Stimulated activated CD8-positive, alpha-beta memory T cell treated with anti-CD3 and anti-CD28 coated beads, Interleukin-12 subunit alpha, Interleukin-12 subunit beta, amount 100 ng/mL, for 24 hours (primary cell): Measurements from ENCODE around the gene SLC2A10.

Experiments used
- DNase-seq: peaks from one replicate; pipeline ENCODE4 v3.0.0-alpha.2; 2020; ENCODE audit errors: extremely low read depth

SLC2A10 gene

DNA sequence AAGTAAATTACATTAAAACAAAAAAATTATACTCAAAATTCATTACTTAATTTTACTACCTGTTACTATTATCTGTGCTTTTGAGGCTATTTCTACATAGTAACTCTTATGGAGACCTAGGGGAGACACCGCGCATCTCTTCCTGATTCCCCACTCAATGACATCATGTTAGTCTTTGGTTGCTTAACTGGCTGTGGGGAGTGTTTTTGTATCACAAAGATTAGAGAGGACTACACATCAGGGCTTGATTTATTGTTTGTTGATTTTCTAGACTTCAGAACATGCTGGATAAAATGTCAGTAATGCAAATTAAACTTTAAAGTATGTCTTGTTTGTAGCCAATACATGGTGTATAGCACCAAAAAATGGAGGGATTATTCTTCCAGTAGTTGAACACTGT lies 26.0 kb downstream of the SLC2A10 start:
- no peak for DNase-seq

DNA sequence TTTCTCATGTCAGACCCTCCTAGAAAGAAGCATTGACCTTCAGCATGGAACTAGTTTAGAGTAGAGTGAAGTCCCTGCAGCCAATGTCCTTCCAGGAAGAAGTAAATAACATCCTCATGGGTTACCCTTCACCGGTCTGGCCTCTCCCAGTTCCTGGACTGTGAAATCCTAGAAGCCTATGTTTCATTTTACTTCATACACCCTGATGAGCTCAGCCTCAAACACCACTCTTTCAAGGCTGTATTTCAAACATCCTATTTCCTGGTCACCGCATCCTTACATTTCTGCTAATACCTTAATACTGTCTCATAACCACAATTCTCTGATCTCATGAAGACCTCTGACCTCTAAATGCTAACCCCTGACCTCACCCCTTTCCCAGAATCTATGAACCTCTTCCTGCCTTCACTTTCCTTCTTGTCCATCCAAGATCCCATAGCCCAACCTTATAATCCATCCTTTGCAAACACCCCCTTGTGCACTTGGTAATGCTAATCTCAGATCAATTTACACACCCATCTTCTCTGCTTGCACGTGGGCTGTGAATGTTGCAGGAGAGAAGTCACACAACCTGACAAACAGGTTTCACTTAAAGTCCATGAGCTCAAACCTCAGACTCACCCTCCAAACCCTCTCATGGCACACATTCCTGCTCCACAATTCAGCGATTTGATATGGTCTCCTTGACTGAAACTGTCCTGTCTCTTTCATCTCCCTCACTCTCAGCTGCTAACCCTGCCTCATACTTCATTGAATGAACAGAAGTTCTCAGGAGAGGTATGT lies 30.2 kb downstream of the SLC2A10 start:
- DNase-seq: no peak

- DNase-seq: no peak
Measured at GRCh38 chr20:46740214-46740609, 30.8 kb downstream of the SLC2A10 start.

DNA sequence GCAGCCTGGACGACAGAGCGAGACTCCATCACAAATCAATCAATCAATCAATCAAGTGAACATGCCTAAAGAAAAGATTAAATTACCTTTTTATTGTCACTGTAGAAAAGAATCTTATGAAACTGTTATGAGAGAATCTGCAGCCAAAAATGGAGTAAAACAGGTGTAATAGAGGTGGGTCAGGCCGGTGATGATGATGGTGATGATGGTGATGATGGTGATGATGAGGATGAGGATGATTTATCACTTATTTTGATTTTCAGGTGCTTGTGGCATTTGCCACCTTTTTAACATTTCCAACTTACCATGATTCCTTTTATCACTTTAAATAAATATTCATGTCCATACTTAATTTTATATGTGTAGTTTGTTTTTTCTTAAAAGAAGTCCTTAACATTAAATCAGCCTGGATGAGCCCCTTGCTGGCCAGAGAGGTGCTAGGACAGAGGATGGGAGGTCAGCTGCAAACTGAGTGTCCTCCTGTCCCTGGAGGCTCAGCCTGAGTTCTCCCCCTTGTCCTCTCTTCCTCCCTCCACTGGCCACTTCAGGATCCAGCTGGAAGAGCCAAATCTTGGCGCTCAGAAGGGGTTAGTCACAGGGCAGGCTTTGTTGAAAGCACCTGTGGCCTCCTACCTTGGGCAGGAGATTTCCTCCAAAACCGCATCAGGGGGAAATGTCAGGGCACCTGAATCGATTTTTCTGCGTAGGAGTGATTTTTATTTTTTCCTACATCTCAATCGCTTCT lies 32.6 kb downstream of the SLC2A10 start:
- DNase-seq: no peak

DNA sequence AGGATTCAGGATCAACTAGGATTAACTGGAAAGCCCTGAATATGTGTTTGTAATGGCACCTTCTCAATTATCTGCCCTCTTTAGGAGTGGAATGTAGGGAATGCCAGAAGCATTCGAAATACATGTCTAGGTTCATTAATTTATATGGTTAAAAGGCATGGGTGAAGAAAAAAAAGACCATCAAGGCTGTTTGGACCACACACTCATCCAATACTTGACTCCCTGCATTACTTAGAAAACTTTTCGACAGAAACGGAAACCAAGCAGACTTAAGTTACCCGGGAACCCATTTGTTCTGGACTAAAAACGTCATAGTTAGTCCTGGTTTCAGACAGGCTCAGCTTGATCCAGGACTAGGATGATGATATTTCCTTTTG lies 33.2 kb downstream of the SLC2A10 start:
- no peak for DNase-seq

GRCh38 chr20:46743088-46743487 lies 33.6 kb downstream of the SLC2A10 start:
- no peak for DNase-seq

DNA sequence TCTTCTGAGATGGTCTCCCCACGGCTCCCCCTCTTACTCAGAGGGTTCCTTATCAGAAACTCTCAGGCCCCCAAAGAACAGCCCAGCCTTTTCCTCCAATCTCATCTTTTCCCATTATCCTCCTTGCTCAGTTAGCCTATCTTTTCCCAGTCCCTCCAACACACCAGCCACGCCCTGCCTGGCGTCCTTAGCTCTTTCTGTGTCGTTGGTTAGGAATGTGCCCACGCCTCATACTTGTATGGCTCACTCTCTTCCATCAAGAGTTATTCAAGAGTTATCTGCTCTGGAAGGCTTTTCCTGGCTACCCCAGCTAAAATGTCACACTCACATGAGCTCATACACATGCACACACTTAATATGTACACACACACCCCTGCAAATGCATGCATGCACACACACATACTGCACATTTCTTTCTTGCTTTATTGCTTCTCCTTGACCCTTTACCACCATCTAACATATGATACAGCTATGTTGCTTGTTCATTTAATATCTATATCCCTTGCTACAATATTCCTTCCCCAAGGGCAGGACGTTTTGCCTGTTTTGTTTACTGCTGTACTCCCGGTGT lies 37.6 kb downstream of the SLC2A10 start:
- DNase-seq: no peak

GRCh38 chr20:46749147-46749546 lies 39.7 kb downstream of the SLC2A10 start:
- DNase-seq: no peak

GRCh38 chr20:46751856-46752255 lies 42.4 kb downstream of the SLC2A10 start:
- DNase-seq: no peak

DNA sequence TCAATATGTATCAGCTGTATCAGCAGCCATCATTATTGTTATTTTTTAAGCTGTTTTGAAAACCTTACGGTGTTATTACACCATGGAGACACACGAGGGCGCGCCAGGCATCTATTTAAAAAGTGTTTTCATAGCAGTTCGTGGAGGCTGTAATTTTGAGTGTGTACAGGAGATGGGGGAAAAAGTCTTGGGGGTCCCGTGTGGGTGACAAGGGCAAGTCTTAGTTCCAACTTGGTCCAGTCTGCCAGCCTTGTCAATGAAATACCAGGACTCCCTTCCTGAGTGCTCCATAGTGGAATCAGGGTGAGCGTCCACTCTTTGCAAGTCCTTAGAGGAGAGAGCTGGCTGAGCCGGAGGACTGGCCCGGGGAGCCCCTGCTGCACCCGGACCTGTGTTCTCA lies 43.3 kb downstream of the SLC2A10 start:
- DNase-seq: peak; percentile 11

GRCh38 chr20:46755483-46756413 lies 46.3 kb downstream of the SLC2A10 start:
- no peak for DNase-seq

DNA sequence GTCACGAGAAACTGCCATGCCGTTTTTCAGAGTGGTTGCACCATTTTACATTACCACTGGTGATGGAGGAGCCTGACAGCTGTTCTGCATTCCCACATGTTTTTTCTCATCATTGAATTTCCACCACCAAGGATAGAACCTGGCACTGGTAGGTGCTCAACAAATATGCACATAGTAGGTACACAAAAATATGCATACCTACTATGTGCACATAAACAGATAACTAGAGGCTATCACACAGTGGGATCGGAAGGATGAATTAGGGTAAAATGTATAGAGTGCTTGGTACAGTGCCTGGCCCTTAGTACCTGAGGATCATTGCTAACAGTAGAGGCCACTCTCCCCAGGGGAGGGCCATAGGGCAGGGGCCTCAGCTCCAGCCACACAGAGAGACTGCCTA lies 47.0 kb downstream of the SLC2A10 start:
- no peak for DNase-seq

- DNase-seq: no peak
Measured at GRCh38 chr20:46757135-46757534, 47.7 kb downstream of the SLC2A10 start.

- peak; percentile 8 for DNase-seq
Measured at GRCh38 chr20:46757754-46758678, 48.6 kb downstream of the SLC2A10 start.

- DNase-seq: no peak
Measured at GRCh38 chr20:46758929-46759669, 49.6 kb downstream of the SLC2A10 start.

GRCh38 chr20:46761566-46761965 lies 52.1 kb downstream of the SLC2A10 start:
- no peak for DNase-seq

DNA sequence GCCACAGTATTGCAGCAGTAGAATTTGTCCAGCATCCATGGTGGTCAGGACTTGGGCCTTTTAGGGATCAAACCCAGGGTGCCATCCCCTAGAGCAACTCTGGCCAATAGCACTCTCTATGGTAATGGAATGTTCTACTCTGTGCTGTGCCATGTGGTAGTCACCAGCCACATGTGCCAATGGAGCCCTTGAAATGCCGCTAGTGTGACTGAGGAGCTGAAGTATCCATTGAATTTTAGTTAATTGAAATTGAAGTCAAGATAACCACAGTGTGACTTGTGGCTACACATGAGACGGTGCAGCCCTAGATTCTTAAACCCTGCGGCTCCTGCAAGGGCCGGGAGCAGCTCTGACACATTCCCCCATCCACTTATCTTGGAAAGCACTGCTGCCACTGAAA lies 54.6 kb downstream of the SLC2A10 start:
- DNase-seq: no peak

DNA sequence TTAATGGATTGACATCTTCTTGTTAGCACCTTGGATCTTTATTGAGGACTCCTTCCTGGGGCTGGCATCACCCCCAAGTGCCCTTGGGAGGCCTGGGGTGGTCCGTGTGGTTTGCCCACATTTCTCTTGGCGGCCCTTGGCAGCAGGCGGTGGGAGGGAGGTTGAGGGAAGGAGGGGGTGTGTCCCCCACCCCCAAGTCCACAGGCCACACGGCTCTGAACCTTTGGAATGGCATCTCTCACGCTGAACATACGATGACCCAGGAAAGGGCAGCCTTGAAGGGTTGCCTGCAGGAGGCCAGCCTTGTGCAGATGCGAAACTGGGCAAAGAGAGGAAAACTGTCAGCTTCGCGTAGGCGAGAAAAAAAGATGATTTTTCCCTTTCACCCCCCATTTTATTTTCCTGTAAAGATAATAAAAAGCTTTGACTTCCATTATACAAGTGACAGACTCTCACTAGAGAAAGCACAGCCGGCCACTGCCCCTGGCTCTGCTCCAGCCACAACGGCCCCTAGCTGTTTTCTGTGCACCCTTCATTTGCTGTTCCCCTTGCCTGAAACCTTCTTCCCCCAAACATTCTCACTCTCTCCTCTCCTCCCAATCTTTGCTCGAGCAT lies 56.2 kb downstream of the SLC2A10 start:
- DNase-seq: no peak

- no peak for DNase-seq
Measured at GRCh38 chr20:46767127-46767761, 57.8 kb downstream of the SLC2A10 start.
